ENCODE results near the gene ADGRB3.

DNA sequence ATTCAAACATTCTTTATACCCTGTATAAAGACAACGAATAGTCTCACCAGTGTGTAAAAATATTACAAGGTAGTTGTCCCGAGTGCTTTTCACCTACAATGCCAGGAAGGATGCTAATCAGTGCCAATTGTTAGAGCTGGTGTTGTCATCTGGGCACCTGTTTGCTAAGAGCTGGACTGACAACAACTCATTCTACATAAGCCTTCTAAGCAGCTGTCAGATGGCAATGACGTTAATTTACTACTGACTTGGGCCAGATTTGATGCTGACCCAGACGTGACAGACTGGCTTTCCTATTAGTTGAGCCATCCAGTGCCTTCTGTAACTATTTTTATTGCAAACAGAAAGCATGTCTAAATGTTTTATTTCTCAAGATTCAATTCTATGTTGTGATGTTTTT lies 355.2 kb downstream of the ADGRB3 start:
- TF ChIP-seq, protein P1, sequence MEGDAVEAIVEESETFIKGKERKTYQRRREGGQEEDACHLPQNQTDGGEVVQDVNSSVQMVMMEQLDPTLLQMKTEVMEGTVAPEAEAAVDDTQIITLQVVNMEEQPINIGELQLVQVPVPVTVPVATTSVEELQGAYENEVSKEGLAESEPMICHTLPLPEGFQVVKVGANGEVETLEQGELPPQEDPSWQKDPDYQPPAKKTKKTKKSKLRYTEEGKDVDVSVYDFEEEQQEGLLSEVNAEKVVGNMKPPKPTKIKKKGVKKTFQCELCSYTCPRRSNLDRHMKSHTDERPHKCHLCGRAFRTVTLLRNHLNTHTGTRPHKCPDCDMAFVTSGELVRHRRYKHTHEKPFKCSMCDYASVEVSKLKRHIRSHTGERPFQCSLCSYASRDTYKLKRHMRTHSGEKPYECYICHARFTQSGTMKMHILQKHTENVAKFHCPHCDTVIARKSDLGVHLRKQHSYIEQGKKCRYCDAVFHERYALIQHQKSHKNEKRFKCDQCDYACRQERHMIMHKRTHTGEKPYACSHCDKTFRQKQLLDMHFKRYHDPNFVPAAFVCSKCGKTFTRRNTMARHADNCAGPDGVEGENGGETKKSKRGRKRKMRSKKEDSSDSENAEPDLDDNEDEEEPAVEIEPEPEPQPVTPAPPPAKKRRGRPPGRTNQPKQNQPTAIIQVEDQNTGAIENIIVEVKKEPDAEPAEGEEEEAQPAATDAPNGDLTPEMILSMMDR (IDR thresholded peaks at IDR 0.05; ENCODE audit: extremely low read depth in 1 of 2, insufficient read depth in 1 of 2, low read depth in 1 of 2, low read length in 2 of 2), result no peak
- no peak for TF ChIP-seq EZH2 (IDR thresholded peaks at IDR 0.05; ENCODE audit: borderline replicate concordance, low read depth, low read length, severe bottlenecking)
- no peak for TF ChIP-seq POLR2A (IDR thresholded peaks at IDR 0.05; ENCODE audit: low read depth, low read length)
- no peak for TF ChIP-seq POLR2AphosphoS5 (IDR thresholded peaks at IDR 0.05; ENCODE audit: insufficient read depth, low read depth, low read length)
